Endothelial cell of umbilical vein (primary cell): ENCODE measurements around the gene SLFNL1. TPM values are rescaled to one million over a fixed set of nuclear protein-coding genes. Genes with fewer than 3 reads are reported as not detected.

Source experiments
- BruUV-seq: library from RNA; stranded (reverse); fragments of 400-500 nt; replicated peaks from 2 replicates; lab custom pipeline; 2021; lab: Mats Ljungman, UMichigan
- CTCF ChIA-PET: fragments of 300-600, 350-600 bp; sonication (Branson Sonifier 250); formaldehyde crosslinking; loops from one replicate; lab custom pipeline; 2021; ENCODE audit warnings: antibody characterized with exemption, inconsistent platforms; lab: Charles Lee
- POLR2A ChIA-PET: fragments of 300-600, 350-600 bp; sonication (Branson Sonifier 250); formaldehyde crosslinking; loops from one replicate; lab custom pipeline; 2021; ENCODE audit warnings: antibody characterized with exemption, inconsistent platforms; lab: Charles Lee
- DNase-seq: peaks from one replicate; pipeline ENCODE4 v3.0.0-alpha.2; 2011; ENCODE audit warnings: low read depth, low spot score
- FAIRE-seq: peaks from 2 replicates; lab custom pipeline; 2011; peaks lifted over from hg19 to GRCh38; lab: Jason Lieb, UNC
- H2AFZ ChIP-seq: 2 replicates; pipeline ENCODE4 v1.6.0; 2012; ENCODE audit warnings: low read depth, low read length, control low read depth, inconsistent platforms
- H3K27ac ChIP-seq: 2 replicates; pipeline ENCODE4 v1.5.1; 2011; ENCODE audit warnings: low read depth, mild to moderate bottlenecking, control low read depth, low read length, moderate library complexity; ENCODE audit not compliant: insufficient read depth
- H3K27me3 ChIP-seq, 2 experiments: 2 replicates each; pipeline versions ENCODE4 v1.6.0 to v1.6.1; 2011; ENCODE audit warnings: low read length in 2 of 2, mixed read lengths in 1 of 2; ENCODE audit not compliant: control insufficient read depth in 2 of 2, insufficient read depth in 2 of 2
- H3K36me3 ChIP-seq, 2 experiments: 2 replicates in 1 of 2; 3 replicates in 1 of 2; pipeline ENCODE4 v1.5.1; 2011; ENCODE audit warnings: low read length in 2 of 2, mild to moderate bottlenecking in 1 of 2, moderate library complexity in 1 of 2; ENCODE audit not compliant: control insufficient read depth in 2 of 2, insufficient read depth in 2 of 2; ENCODE audit errors: extremely low read depth in 1 of 2
- H3K4me1 ChIP-seq: 3 replicates; pipeline ENCODE4 v1.5.1; 2011; ENCODE audit warnings: mild to moderate bottlenecking, low read length; ENCODE audit not compliant: control insufficient read depth, insufficient read depth; ENCODE audit errors: extremely low read depth
- H3K4me2 ChIP-seq: 2 replicates; pipeline ENCODE4 v1.6.1; 2011; ENCODE audit warnings: low read length, control low read depth, mixed read lengths; ENCODE audit not compliant: insufficient read depth
- H3K4me3 ChIP-seq, 3 experiments: fragments of 200-600 bp in 1 of 3; sonication (generic), shearing (Covaris generic) in 1 of 3; replicated peaks in 1 of 3; 2 replicates each; pipeline ENCODE4 v1.5.1; 2011 to 2016; ENCODE audit warnings: control low read depth in 3 of 3, low read length in 3 of 3, mild to moderate bottlenecking in 2 of 3, inconsistent platforms in 1 of 3, low read depth in 1 of 3, moderate library complexity in 1 of 3; ENCODE audit not compliant: insufficient read depth in 1 of 3
- H3K79me2 ChIP-seq: 2 replicates; pipeline ENCODE4 v1.6.0; 2012; ENCODE audit warnings: low read length, inconsistent platforms; ENCODE audit not compliant: control insufficient read depth, insufficient read depth
- H3K9ac ChIP-seq: replicated peaks from 2 replicates; pipeline ENCODE3; 2011; ENCODE audit warnings: low read length, control low read depth; ENCODE audit not compliant: insufficient read depth; ENCODE audit errors: extremely low read depth
- H3K9me1 ChIP-seq: replicated peaks from 3 replicates; pipeline ENCODE4 v1.6.0; 2011; ENCODE audit warnings: mild to moderate bottlenecking, low read length; ENCODE audit not compliant: control insufficient read depth, insufficient read depth; ENCODE audit errors: extremely low read depth
- H3K9me3 ChIP-seq: replicated peaks from 2 replicates; pipeline ENCODE4 v1.5.1; 2012; ENCODE audit warnings: low read length, inconsistent platforms; ENCODE audit not compliant: control insufficient read depth, insufficient read depth
- H4K20me1 ChIP-seq: replicated peaks from 2 replicates; pipeline ENCODE3; 2011; ENCODE audit warnings: mild to moderate bottlenecking, low read length; ENCODE audit not compliant: control insufficient read depth, insufficient read depth; ENCODE audit errors: extremely low read depth
- CTCF ChIP-seq, 2 donors: IDR thresholded peaks; 1 replicate in 1 of 2; 2 replicates in 1 of 2; pipeline ENCODE4 v1.5.1; 2011; ENCODE audit warnings: low read length in 2 of 2, mild to moderate bottlenecking in 2 of 2, moderate library complexity in 2 of 2, control low read depth in 1 of 2, inconsistent platforms in 1 of 2, low read depth in 1 of 2; ENCODE audit not compliant: insufficient read depth in 1 of 2; ENCODE audit errors: extremely low read depth in 1 of 2
- EZH2 ChIP-seq: IDR thresholded peaks from 2 replicates; pipeline ENCODE4 v1.6.1; 2012; ENCODE audit warnings: borderline replicate concordance, low read depth, mild to moderate bottlenecking, moderate library complexity, low read length, inconsistent platforms; ENCODE audit not compliant: severe bottlenecking
- FOS ChIP-seq: IDR thresholded peaks from 2 replicates; pipeline ENCODE4 v1.6.1; 2011; ENCODE audit warnings: mild to moderate bottlenecking, low read length, moderate library complexity, borderline replicate concordance; ENCODE audit not compliant: insufficient read depth
- GATA2 ChIP-seq: IDR thresholded peaks from 2 replicates; pipeline ENCODE4 v1.7.0; 2011; ENCODE audit warnings: low read depth, mild to moderate bottlenecking, moderate library complexity, mixed read lengths, low read length; ENCODE audit not compliant: insufficient read length, insufficient read depth
- JUN ChIP-seq: IDR thresholded peaks from 2 replicates; pipeline ENCODE4 v1.6.1; 2011; ENCODE audit warnings: borderline replicate concordance, low read depth; ENCODE audit not compliant: insufficient read length, insufficient read depth
- MAX ChIP-seq: IDR thresholded peaks from 2 replicates; pipeline ENCODE4 v1.6.1; 2011; ENCODE audit not compliant: insufficient read depth, insufficient read length
- MYC ChIP-seq: IDR thresholded peaks from one replicate; pipeline ENCODE4 v1.6.1; 2011; ENCODE audit warnings: mild to moderate bottlenecking, low read depth, low read length
- POLR2A ChIP-seq: IDR thresholded peaks from 2 replicates; pipeline ENCODE4 v1.6.1; 2012; ENCODE audit warnings: low read depth, mild to moderate bottlenecking, control low read depth, low read length
- POLR2AphosphoS5 ChIP-seq: IDR thresholded peaks from 2 replicates; pipeline ENCODE4 v1.6.1; 2012; ENCODE audit warnings: low read depth, mild to moderate bottlenecking, control low read depth, low read length, moderate library complexity; ENCODE audit not compliant: insufficient read depth
- dilution Hi-C: fragments of 300-500 bp; cut with MboI; formaldehyde crosslinking; loops from one replicate; pipeline ENCODE4 v1.15.0; 2019; ENCODE audit warnings: low sequenced_read_pairs; ENCODE audit not compliant: extremely low pct_ligation_motif_present
- intact Hi-C: fragments of 100-400 bp; cut with micrococcal nuclease; formaldehyde crosslinking; loops from one replicate; pipeline ENCODE4 v1.10.0; 2022
- polyA plus RNA-seq, 4 experiments: library from polyadenylated mRNA; depleted of rRNA in 3 of 4; stranded (reverse) in 3 of 4; unstranded in 1 of 4; fragments of >200 nt; gene quantifications; 2 replicates each; pipeline versions ENCODE4 v1.2.1 to v1.2.3, GENCODE V29; 2011 to 2012; ENCODE audit warnings: missing spikeins in 1 of 4
- total RNA-seq: library from RNA; stranded (reverse); gene quantifications from 2 replicates; pipeline ENCODE4 v1.2.3, GENCODE V29; 2021

SLFNL1 gene
- total and polyA plus RNA-seq, 2 donors (not counting 3 experiments of a cell fraction or from before 2014, with no cell fraction given), result 0.14 to 0.29 TPM

DNA sequence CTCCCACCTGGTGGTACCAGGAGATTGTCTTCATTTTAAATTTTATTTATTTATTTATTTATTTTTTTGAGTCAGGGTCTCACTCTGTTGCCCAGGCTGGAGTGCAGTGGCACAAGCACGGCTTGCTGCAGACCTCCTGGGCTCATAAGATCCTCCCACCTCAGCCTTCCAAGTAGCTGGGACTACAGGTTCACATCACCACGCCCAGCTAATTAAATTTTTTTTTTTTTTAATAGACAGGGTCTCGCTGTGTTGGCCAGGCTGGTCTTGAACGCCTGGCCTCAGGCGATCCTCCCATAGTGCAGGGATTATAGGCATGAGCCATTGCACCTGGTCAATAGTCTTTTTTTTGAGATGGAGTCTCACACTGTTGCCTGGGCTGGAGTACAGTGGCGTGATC lies 8.5 kb downstream of the SLFNL1 start:
- H3K9me3 ChIP-seq, result no peaks in the 10 kb centered on the region
- no peaks in the 10 kb centered on the region for H3K27me3 ChIP-seq
- intact Hi-C loops (no loop called here), dilution Hi-C loops (no loop called here)
- H3K4me1 ChIP-seq, result peaks cover 30% of the 10 kb centered on the region
- H2AFZ ChIP-seq, result no peak overlapping the region
- no peak overlapping the region for H3K4me2 ChIP-seq
- ChIA-PET POLR2A (interaction anchor here (0.7 kb wide), 1 partner anchor 10 kb away, joined by 3 read pairs; no protein-coding TSS in a partner anchor), CTCF (interaction anchor here (1.2 to 1.7 kb wide), 5 partner anchors 9 to 309 kb away, joined by 3 to 21 read pairs (median 3); no protein-coding TSS in a partner anchor)
- no peak for DNase-seq
- H3K9me1 ChIP-seq, result no peaks in the 10 kb centered on the region
- H3K36me3 ChIP-seq, result peaks cover 9 to 32% of the 10 kb centered on the region in 2 experiments
- H3K9ac ChIP-seq, result no peak overlapping the region
- H4K20me1 ChIP-seq, result no peaks in the 10 kb centered on the region
- H3K79me2 ChIP-seq, result no peaks in the 10 kb centered on the region
- BruUV-seq, result no TSS peak
- no peak overlapping the region for H3K4me3 ChIP-seq
- FAIRE-seq, result no peak
- no peak for TF ChIP-seq POLR2AphosphoS5
- TF ChIP-seq GATA2, result no peak
- TF ChIP-seq JUN, result no peak
- TF ChIP-seq CTCF (IDR thresholded peaks at IDR 0.05; ENCODE audit: extremely low read depth in 1 of 2, insufficient read depth in 1 of 2, low read depth in 1 of 2, low read length in 2 of 2), result no peak
- TF ChIP-seq POLR2A, result no peak
- TF ChIP-seq EZH2, result no peak
- no peak for TF ChIP-seq FOS
- TF ChIP-seq MYC, result no peak
- TF ChIP-seq MAX, result no peak
- peak overlapping the region; percentile 95 for H3K27ac ChIP-seq
